Lower leg skin (tissue), 4 donors: ENCODE data around the gene ZNF740. TPM values are rescaled to one million over a fixed set of nuclear protein-coding genes. Genes with fewer than 3 reads are reported as not detected.

Experiments
- DNase-seq, 2 donors: peaks; one replicate each; pipeline ENCODE4 v3.0.0-alpha.2; 2019; ENCODE audit warnings: low spot score in 2 of 2
- H3K4me3 ChIP-seq: fragments of 200-600 bp; sonication (generic); 2 replicates; pipeline ENCODE4 v1.5.1; 2017; ENCODE audit warnings: mild to moderate bottlenecking, low read depth; ENCODE audit not compliant: poor library complexity, severe bottlenecking
- POLR2A ChIP-seq, 2 donors: fragments of 450-650 bp; IDR thresholded peaks; one replicate each; pipeline ENCODE4 v1.6.1; 2016 to 2017; ENCODE audit warnings: antibody characterized with exemption in 2 of 2, mild to moderate bottlenecking in 1 of 2, moderate library complexity in 1 of 2
- WGBS, 2 donors: methylation state at CpG; one replicate each; pipeline ENCODE4 v1.1.5; 2018; 5-methylcytosine and 5-hydroxymethylcytosine counted together
- intact Hi-C: fragments of 100-400 bp; cut with DNase I; formaldehyde crosslinking; loops from one replicate; pipeline ENCODE4 v1.15.0; 2023; ENCODE audit warnings: low total_unique reads
- total RNA-seq, 4 donors: library from RNA; depleted of rRNA; stranded (reverse); fragments of >200 nt; gene quantifications; one replicate each; pipeline ENCODE4 v1.1.0, GENCODE V29; 2016
- TF ChIP-seq, protein P1 (sequence below), 3 donors: fragments of 450-650 bp; IDR thresholded peaks; one replicate each; pipeline ENCODE4 v1.5.1; 2016; ENCODE audit warnings: antibody characterized with exemption in 3 of 3, mild to moderate bottlenecking in 3 of 3, moderate library complexity in 2 of 3

ZNF740 gene
- total RNA-seq, 4 donors from 2014 or later = 6.1 to 12.1 (median 8.4) TPM

DNA sequence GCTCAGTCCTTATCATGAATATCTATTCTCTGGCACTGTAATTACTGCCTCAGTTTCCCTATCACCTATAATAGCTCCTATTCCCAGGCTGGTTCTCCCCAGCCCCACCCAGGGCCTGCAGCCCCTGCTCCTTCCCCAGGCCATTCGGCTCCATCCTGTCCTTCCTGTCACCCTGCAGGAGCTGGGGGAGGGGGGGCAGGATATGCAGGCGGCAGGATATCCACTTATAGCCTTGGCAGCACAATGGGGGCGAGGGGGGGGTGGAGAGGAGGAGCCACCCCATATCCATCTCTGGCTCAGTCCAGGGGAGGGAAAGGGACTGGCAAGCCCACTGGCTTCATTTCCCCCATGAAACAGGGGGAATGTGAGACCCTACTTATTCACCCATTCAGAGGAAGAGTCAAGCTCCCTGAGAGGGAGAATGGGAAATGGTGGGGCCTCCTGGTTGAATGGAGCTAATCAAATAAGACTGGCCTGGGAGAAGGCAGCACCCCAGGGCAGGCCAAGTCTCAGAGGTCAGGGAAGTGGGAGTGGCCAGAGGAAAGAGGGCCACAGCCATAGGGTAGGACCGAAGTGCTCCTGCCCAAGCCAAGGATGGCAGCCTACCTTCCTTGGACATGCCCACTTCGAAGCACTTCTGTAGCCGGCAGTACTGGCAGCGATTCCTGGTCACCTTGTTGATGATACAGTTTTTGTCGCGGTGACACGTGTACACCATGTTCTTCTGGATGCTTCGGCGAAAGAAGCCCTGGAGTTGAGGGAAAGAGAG, 34.3 kb downstream of the ZNF740 start:
- intact Hi-C loops = loop anchor here (5.0 kb wide), 1 partner anchor 77 kb away; no protein-coding TSS in a partner anchor
- no peak overlapping the region for H3K4me3 ChIP-seq
- no peak for DNase-seq
- WGBS, 2 donors = 58 to 62% methylated on average over 12 of the region's 12 CpGs
- TF ChIP-seq, protein P1, sequence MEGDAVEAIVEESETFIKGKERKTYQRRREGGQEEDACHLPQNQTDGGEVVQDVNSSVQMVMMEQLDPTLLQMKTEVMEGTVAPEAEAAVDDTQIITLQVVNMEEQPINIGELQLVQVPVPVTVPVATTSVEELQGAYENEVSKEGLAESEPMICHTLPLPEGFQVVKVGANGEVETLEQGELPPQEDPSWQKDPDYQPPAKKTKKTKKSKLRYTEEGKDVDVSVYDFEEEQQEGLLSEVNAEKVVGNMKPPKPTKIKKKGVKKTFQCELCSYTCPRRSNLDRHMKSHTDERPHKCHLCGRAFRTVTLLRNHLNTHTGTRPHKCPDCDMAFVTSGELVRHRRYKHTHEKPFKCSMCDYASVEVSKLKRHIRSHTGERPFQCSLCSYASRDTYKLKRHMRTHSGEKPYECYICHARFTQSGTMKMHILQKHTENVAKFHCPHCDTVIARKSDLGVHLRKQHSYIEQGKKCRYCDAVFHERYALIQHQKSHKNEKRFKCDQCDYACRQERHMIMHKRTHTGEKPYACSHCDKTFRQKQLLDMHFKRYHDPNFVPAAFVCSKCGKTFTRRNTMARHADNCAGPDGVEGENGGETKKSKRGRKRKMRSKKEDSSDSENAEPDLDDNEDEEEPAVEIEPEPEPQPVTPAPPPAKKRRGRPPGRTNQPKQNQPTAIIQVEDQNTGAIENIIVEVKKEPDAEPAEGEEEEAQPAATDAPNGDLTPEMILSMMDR (IDR thresholded peaks at IDR 0.05) = no peak

DNA sequence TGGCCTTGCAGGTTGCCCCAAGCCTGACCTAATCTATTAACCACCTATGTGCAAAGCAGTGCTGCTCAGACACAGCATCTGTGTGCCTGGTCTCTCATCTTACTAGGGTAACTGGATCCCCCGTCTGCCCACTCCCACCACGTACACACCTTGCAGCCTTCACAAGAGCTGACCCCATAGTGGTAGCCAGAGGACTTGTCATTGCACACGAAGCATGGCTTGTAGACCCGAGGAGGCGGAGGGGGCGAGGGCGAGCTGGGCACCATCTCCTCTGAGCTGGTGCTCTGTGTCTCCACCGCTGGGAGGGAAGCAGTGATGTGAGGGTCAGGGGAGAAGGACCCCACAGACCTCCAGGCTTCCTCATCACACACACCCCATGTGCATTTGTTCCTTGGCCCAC, 35.0 kb downstream of the ZNF740 start:
- 79% methylated on average over 8 of the region's 8 CpGs for WGBS, 2 donors
- intact Hi-C loops = no loop called here
- no peak for TF ChIP-seq POLR2A (IDR thresholded peaks at IDR 0.05)
- no peak for DNase-seq
- no peak overlapping the region for H3K4me3 ChIP-seq

DNA sequence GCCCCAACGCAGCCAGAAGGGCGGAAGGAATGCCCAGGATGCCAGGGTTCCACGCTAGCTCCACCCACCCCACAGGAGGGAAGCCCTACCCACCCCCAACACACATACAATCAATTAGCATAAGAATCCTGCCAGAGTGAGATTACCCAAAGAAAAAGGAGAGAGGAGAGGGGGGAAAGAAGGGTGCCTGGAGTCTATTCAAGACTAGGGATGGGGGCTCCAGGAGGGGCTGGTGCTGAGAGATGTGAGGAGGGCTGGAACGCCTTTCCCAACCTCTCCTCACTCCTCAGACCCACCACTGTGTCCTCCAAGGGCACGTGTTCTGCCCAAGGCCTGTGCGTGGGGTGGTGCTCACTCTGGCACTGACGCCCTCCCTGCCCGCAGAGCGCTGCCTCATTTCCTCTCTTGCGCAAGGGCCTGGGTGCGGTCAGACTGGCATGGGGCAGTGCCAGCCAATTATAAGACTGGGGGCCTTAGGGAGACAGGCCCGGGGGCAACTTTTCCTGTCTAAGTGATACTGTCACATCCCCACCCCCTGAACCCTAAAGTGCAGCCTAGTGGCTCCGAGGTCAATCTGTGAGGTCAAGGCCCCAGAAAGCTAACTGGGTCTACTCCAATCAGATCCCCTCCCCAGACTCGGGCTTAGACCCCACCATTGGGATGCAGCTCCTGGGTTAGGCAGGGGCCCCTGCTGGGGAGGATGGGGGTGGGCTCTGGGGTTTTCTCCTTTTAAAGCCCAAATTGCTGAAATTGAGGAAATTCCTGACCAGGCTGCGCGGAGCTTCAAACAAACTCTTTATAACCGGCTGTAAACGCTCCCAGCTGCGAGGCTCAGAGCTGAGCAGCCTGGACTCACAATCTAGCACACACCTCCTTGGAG, 36.8 kb downstream of the ZNF740 start:
- WGBS, 2 donors = 29 to 40% methylated on average over 18 to 19 of the region's 19 CpGs
- intact Hi-C loops = no loop called here
- no peak for TF ChIP-seq POLR2A (IDR thresholded peaks at IDR 0.05)
- TF ChIP-seq, protein P1 (IDR thresholded peaks at IDR 0.05) = no peak
- no peak overlapping the region for H3K4me3 ChIP-seq
- no peak for DNase-seq

DNA sequence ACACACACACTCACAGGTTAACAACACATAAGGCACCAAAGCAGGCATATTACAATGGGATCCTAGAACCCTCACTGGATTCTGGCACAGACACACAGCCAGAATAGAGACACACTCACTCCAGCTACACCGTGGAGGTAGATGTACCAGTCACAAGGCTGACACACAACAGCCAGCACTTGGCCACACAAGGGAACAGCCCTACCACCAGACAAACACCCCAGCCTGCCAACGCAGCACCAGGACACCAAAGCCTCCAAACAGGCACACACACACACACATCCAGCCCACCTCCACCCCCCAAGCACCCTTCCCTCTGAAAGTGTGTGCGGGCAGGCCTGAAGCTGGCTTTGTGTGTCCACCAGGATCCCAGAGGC, 37.4 kb downstream of the ZNF740 start:
- H3K4me3 ChIP-seq = no peak overlapping the region
- no peak for DNase-seq
- intact Hi-C loops = no loop called here
- WGBS, 2 donors = 33 to 66% methylated on average over 3 of the region's 3 CpGs
- no peak for TF ChIP-seq POLR2A (IDR thresholded peaks at IDR 0.05)
- TF ChIP-seq, protein P1 (IDR thresholded peaks at IDR 0.05) = no peak

DNA sequence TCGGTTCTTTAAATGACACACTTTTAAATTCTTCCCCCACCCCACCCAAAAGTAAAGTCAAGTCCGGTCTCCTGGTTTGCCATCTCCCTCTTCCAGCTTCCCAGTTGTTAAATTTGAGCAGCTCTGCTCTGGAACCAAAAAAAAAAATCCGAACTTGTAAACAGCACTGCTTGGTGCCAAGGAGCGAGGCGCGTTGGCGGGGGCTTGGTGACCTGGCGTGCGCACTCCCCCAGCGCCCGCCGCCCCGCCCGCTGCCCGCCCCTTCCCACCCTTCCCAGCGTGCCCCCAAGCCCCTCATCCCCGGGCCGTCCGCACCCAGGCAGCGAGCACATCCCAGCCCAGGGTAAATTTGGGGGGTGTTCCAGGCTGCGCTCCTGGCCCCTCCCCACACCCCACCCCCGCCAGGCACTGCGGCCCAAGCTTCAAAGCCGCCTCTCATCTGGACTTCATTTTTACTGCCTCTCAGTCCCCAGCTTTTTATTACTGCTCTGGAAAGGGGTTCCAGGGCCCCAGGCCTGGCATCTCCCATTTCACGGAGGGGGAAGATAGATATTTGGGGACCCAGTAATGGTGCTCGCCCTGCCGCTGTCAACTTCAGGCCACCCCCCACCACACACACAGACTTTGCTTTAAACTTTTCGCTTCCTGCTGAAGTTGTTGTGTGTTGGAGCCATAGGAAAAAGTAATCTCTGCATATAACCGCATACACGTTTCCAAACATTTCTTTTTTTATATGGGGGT, 38.2 kb downstream of the ZNF740 start:
- TF ChIP-seq POLR2A (IDR thresholded peaks at IDR 0.05) = no peak
- TF ChIP-seq, protein P1 (IDR thresholded peaks at IDR 0.05) = no peak
- DNase-seq = no peak
- intact Hi-C loops = no loop called here
- peak overlapping the region; percentile 38 for H3K4me3 ChIP-seq
- WGBS, 2 donors = 15 to 17% methylated on average over 28 to 30 of the region's 30 CpGs
